H1 (cell line): ENCODE measurements around the gene SLCO4A1. TPM values are rescaled to one million over a fixed set of nuclear protein-coding genes. Genes with fewer than 3 reads are reported as not detected.

Experiments used
- CTCF ChIA-PET: fragments of 300-600 bp; sonication (Branson Sonifier 250); formaldehyde crosslinking; loops from one replicate; lab custom pipeline; 2021; ENCODE audit not compliant: partially characterized antibody; lab: Charles Lee
- POLR2A ChIA-PET: fragments of 300-600 bp; sonication (Branson Sonifier 250); formaldehyde crosslinking; loops from one replicate; lab custom pipeline; 2021; ENCODE audit warnings: inconsistent platforms; ENCODE audit not compliant: partially characterized antibody; lab: Charles Lee
- DNase-seq, 2 experiments: peaks; one replicate each; pipeline versions ENCODE4 v3.0.0 to v3.0.0-alpha.2; 2010 to 2022; ENCODE audit warnings: low spot score in 2 of 2, low read depth in 1 of 2, mixed read lengths in 1 of 2
- FAIRE-seq: peaks from 2 replicates; lab custom pipeline; 2011; peaks lifted over from hg19 to GRCh38; lab: Jason Lieb, UNC
- H2AFZ ChIP-seq: 2 replicates; pipeline ENCODE4 v1.8.1; 2012; ENCODE audit warnings: low read length, inconsistent platforms
- H2AK5ac ChIP-seq: 2 replicates; pipeline ENCODE4 v1.6.1; 2013; ENCODE audit warnings: low read depth, low read length
- H2BK120ac ChIP-seq: replicated peaks from 2 replicates; pipeline ENCODE3; 2013; ENCODE audit warnings: low read depth, low read length, inconsistent platforms
- H2BK12ac ChIP-seq: 2 replicates; pipeline ENCODE4 v1.6.1; 2013; ENCODE audit warnings: low read depth, low read length
- H2BK15ac ChIP-seq: 2 replicates; pipeline ENCODE4 v1.6.1; 2013; ENCODE audit warnings: low read length
- H2BK20ac ChIP-seq: 2 replicates; pipeline ENCODE4 v1.6.1; 2013; ENCODE audit warnings: low read length
- H2BK5ac ChIP-seq: 2 replicates; pipeline ENCODE4 v1.6.1; 2013; ENCODE audit warnings: low read depth, low read length
- H3K14ac ChIP-seq: 2 replicates; pipeline ENCODE4 v1.6.1; 2013; ENCODE audit warnings: inconsistent platforms; ENCODE audit not compliant: insufficient read length
- H3K18ac ChIP-seq: 2 replicates; pipeline ENCODE4 v1.6.1; 2013; ENCODE audit warnings: low read length; ENCODE audit errors: extremely low read depth
- H3K23ac ChIP-seq: 2 replicates; pipeline ENCODE4 v1.6.1; 2013; ENCODE audit warnings: inconsistent platforms; ENCODE audit not compliant: insufficient read length
- H3K23me2 ChIP-seq: 2 replicates; pipeline ENCODE4 v1.6.1; 2013; ENCODE audit warnings: low read depth, low read length
- H3K27ac ChIP-seq: 2 replicates; pipeline ENCODE4 v1.6.1; 2011; ENCODE audit warnings: low read depth, low read length, inconsistent platforms
- H3K27me3 ChIP-seq, 4 experiments: replicated peaks in 1 of 4; 1 replicate in 1 of 4; 2 replicates in 3 of 4; pipeline versions ENCODE4 v1.6.1 to v1.8.1; 2011 to 2013; ENCODE audit warnings: low read length in 3 of 4, mild to moderate bottlenecking in 3 of 4, inconsistent platforms in 2 of 4, mixed read lengths in 2 of 4, moderate library complexity in 1 of 4; ENCODE audit not compliant: control insufficient read depth in 3 of 4, insufficient read depth in 3 of 4; ENCODE audit errors: extremely low read depth in 1 of 4
- H3K36me3 ChIP-seq, 4 experiments: 2 replicates each; pipeline versions ENCODE4 v1.6.1 to v1.8.1; 2011 to 2013; ENCODE audit warnings: mild to moderate bottlenecking in 4 of 4, low read length in 3 of 4, moderate library complexity in 2 of 4, control low read depth in 1 of 4, inconsistent platforms in 1 of 4; ENCODE audit not compliant: insufficient read depth in 4 of 4, control insufficient read depth in 2 of 4
- H3K4ac ChIP-seq: replicated peaks from 2 replicates; pipeline ENCODE3; 2013; ENCODE audit warnings: low read length, low read depth, mixed read lengths, inconsistent platforms; ENCODE audit not compliant: insufficient read length
- H3K4me1 ChIP-seq, 4 experiments: replicated peaks in 1 of 4; 1 replicate in 1 of 4; 2 replicates in 3 of 4; pipeline versions ENCODE4 v1.6.1 to v1.8.1; 2011 to 2013; ENCODE audit warnings: low read length in 3 of 4, inconsistent platforms in 2 of 4, mixed read lengths in 1 of 4; ENCODE audit not compliant: insufficient read depth in 4 of 4, control insufficient read depth in 3 of 4
- H3K4me2 ChIP-seq, 2 experiments: 2 replicates each; pipeline versions ENCODE4 v1.6.1 to v1.8.1; 2011 to 2013; ENCODE audit warnings: low read depth in 2 of 2, low read length in 2 of 2, control low read depth in 1 of 2, inconsistent platforms in 1 of 2, mild to moderate bottlenecking in 1 of 2; ENCODE audit not compliant: insufficient read depth in 1 of 2
- H3K4me3 ChIP-seq, 4 experiments: fragments of 200-600, 300-600 bp in 1 of 4; sonication (generic), shearing (Covaris generic), sonication (Bioruptor Twin) in 1 of 4; 2 replicates each; pipeline versions ENCODE4 v1.5.1 to v1.8.1; 2011 to 2016; ENCODE audit warnings: low read length in 4 of 4, low read depth in 3 of 4, control low read depth in 2 of 4, inconsistent platforms in 2 of 4, mild to moderate bottlenecking in 2 of 4, mixed read lengths in 1 of 4, moderate library complexity in 1 of 4; ENCODE audit not compliant: insufficient read depth in 2 of 4; ENCODE audit errors: extremely low read depth in 1 of 4
- H3K56ac ChIP-seq: replicated peaks from 2 replicates; pipeline ENCODE3; 2013; ENCODE audit warnings: low read depth, mild to moderate bottlenecking, mixed read lengths, low read length, inconsistent platforms; ENCODE audit not compliant: insufficient read length
- H3K79me1 ChIP-seq: 2 replicates; pipeline ENCODE4 v1.6.1; 2013; ENCODE audit warnings: low read depth, low read length, control low read depth
- H3K79me2 ChIP-seq, 2 experiments: 2 replicates each; pipeline versions ENCODE4 v1.6.1 to v1.8.1; 2012 to 2013; ENCODE audit warnings: low read length in 2 of 2, mild to moderate bottlenecking in 2 of 2, inconsistent platforms in 1 of 2; ENCODE audit not compliant: insufficient read depth in 2 of 2, control insufficient read depth in 1 of 2
- H3K9ac ChIP-seq, 4 experiments: replicated peaks in 1 of 4; 1 replicate in 1 of 4; 2 replicates in 3 of 4; pipeline versions ENCODE4 v1.6.1 to v1.8.1; 2011 to 2013; ENCODE audit warnings: low read depth in 3 of 4, low read length in 3 of 4, control low read depth in 2 of 4, mild to moderate bottlenecking in 2 of 4, moderate library complexity in 2 of 4, inconsistent platforms in 1 of 4; ENCODE audit errors: extremely low read depth in 1 of 4
- H3K9me3 ChIP-seq, 2 experiments: 2 replicates each; pipeline versions ENCODE4 v1.6.1 to v1.8.1; 2012 to 2013; ENCODE audit warnings: mild to moderate bottlenecking in 2 of 2, moderate library complexity in 2 of 2, control low read depth in 1 of 2, inconsistent platforms in 1 of 2, low read depth in 1 of 2, low read length in 1 of 2, mixed read lengths in 1 of 2; ENCODE audit not compliant: insufficient read depth in 2 of 2
- H4K20me1 ChIP-seq, 2 experiments: replicated peaks in 1 of 2; 2 replicates each; pipeline versions ENCODE3 to v1.8.1; 2011 to 2013; ENCODE audit warnings: inconsistent platforms in 2 of 2, low read length in 2 of 2, mild to moderate bottlenecking in 1 of 2; ENCODE audit not compliant: insufficient read depth in 2 of 2, control insufficient read depth in 1 of 2
- H4K5ac ChIP-seq: 2 replicates; pipeline ENCODE4 v1.6.1; 2013; ENCODE audit warnings: low read length, low read depth, mixed read lengths, inconsistent platforms; ENCODE audit not compliant: insufficient read length
- H4K8ac ChIP-seq: 2 replicates; pipeline ENCODE4 v1.8.0; 2013; ENCODE audit warnings: mild to moderate bottlenecking, moderate library complexity, low read length, inconsistent platforms; ENCODE audit not compliant: insufficient read depth; ENCODE audit errors: extremely low read depth
- H4K91ac ChIP-seq: replicated peaks from 2 replicates; pipeline ENCODE3; 2013; ENCODE audit warnings: low read length, mixed read lengths, inconsistent platforms; ENCODE audit not compliant: insufficient read length
- CREB1 ChIP-seq: IDR thresholded peaks from 2 replicates; pipeline ENCODE4 v1.6.1; 2012; ENCODE audit warnings: inconsistent platforms
- POLR2A ChIP-seq, 2 experiments: IDR thresholded peaks; 1 replicate in 1 of 2; 2 replicates in 1 of 2; pipeline ENCODE4 v1.6.1; 2011; ENCODE audit warnings: low read depth in 2 of 2, low read length in 2 of 2, mild to moderate bottlenecking in 2 of 2; ENCODE audit errors: control extremely low read depth in 1 of 2
- RBBP5 ChIP-seq: IDR thresholded peaks from 2 replicates; pipeline ENCODE4 v1.7.1; 2012; ENCODE audit warnings: low read depth, mild to moderate bottlenecking, inconsistent platforms, low read length, moderate library complexity, borderline replicate concordance
- TAF1 ChIP-seq: IDR thresholded peaks from 2 replicates; pipeline ENCODE4 v1.6.1; 2011; ENCODE audit warnings: mild to moderate bottlenecking, low read depth, low read length
- TCF12 ChIP-seq: IDR thresholded peaks from 2 replicates; pipeline ENCODE4 v1.6.1; 2011; ENCODE audit warnings: low read depth, mild to moderate bottlenecking, low read length
- WGBS, 2 experiments: shearing (Covaris generic) in 1 of 2; methylation state at CpG; one replicate each; pipeline versions ENCODE4 v1.1.6 to v1.1.7; 2013 to 2015; ENCODE audit warnings: low lambda C conversion rate in 2 of 2, mixed read lengths in 2 of 2, inconsistent platforms in 1 of 2, low coverage in 1 of 2, missing lambda C conversion rate in 1 of 2; ENCODE audit not compliant: insufficient replicate concordance in 2 of 2, insufficient coverage in 1 of 2, insufficient read length in 1 of 2; ENCODE audit errors: extremely low coverage in 1 of 2, missing lambda C conversion rate in 1 of 2; 5-methylcytosine and 5-hydroxymethylcytosine counted together
- polyA plus RNA-seq, 7 experiments: library from polyadenylated mRNA; depleted of rRNA in 3 of 7; stranded (reverse) in 5 of 7; unstranded in 2 of 7; fragments of >200 nt in 5 of 7; fragments of 200-250 nt in 2 of 7; gene quantifications; 1 replicate in 5 of 7; 2 replicates in 1 of 7; 4 replicates in 1 of 7; pipeline versions ENCODE4 v1.2.1 to v1.2.3, GENCODE V29; 2011 to 2013; ENCODE audit warnings: missing spikeins in 2 of 7, mixed read lengths in 2 of 7
- total RNA-seq: library from RNA; stranded (reverse); fragmentation: NEBNext Ultra II Directional; extraction: Animal tissue kit (Norgen Biotek cat#: 25700); gene quantifications from 2 replicates; pipeline ENCODE4 v1.2.1, GENCODE V29; 2021

Gene SLCO4A1
- total and polyA plus RNA-seq, 2 of the 8 experiments (the other 6 are each of a cell fraction or from before 2014, with no cell fraction given) = 10.5 to 18.5 TPM

DNA sequence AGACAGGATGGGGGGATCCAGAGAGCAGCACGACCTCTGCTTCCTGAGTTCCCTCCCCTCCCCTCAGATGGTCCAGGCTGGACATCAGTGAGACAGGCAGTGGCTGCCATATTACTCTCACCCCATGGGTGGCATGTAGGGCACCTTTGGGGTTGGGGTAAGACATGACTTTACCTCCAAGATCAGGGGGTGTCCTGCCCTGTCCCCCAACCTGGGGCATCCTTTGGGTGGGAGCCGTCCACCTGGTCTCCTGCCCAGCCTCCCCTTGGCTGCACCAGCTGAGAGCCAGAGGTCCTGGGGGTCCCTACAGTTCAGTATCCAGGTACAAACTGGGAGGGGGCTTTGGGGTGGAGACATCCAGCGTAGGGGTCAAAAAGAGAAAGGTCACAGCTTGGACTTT is 48.7 kb upstream of the SLCO4A1 start:
- POLR2A ChIA-PET = no interaction called here
- no peak for TF ChIP-seq TAF1
- TF ChIP-seq RBBP5 = no peak
- no peak for TF ChIP-seq CREB1
- TF ChIP-seq TCF12 = no peak
- no peak for TF ChIP-seq POLR2A (IDR thresholded peaks at IDR 0.05; ENCODE audit: control extremely low read depth in 1 of 2, low read depth in 2 of 2, low read length in 2 of 2)

More for the DNA sequence above, 48.7 kb upstream of the SLCO4A1 start:
- no peak overlapping the region for H3K23ac ChIP-seq
- H3K4me2 ChIP-seq = no peak overlapping the region
- no peaks in the 10 kb centered on the region for H3K36me3 ChIP-seq
- H2BK15ac ChIP-seq = no peak overlapping the region
- H2BK5ac ChIP-seq = no peak overlapping the region
- H2AK5ac ChIP-seq = no peak overlapping the region
- H2BK20ac ChIP-seq = 0 out of 2 replicates have a peak overlapping the region, but pooled peaks have one; percentile 18
- H3K79me2 ChIP-seq = no peaks in the 10 kb centered on the region
- no peak overlapping the region for H2AFZ ChIP-seq
- FAIRE-seq (no peak), DNase-seq (no peak)
- no peaks in the 10 kb centered on the region; a peak in 2 of 7 replicates for H3K4me1 ChIP-seq
- no peaks in the 10 kb centered on the region; a peak in 1 of 7 replicates for H3K27me3 ChIP-seq
- no peak overlapping the region for H3K4me3 ChIP-seq
- H3K14ac ChIP-seq = no peak overlapping the region
- H4K91ac ChIP-seq = no peak overlapping the region
- H3K23me2 ChIP-seq = peaks cover 3% of the 10 kb centered on the region
- H2BK12ac ChIP-seq = no peak overlapping the region
- no peak overlapping the region for H2BK120ac ChIP-seq
- H3K9ac ChIP-seq = no peak overlapping the region
- no peak overlapping the region for H3K56ac ChIP-seq
- no peaks in the 10 kb centered on the region for H3K79me1 ChIP-seq
- 81% methylated on average over 3 of the region's 3 CpGs; no CpG with 5 or more reads in 1 of the 2 experiments for WGBS, 2 experiments
- H3K27ac ChIP-seq = no peak overlapping the region
- H3K9me3 ChIP-seq = no peaks in the 10 kb centered on the region
- H4K8ac ChIP-seq = no peak overlapping the region
- CTCF ChIA-PET = interaction anchor here (0.5 to 1.6 kb wide), 8 partner anchors 13 to 1277 kb away, joined by 3 to 6 read pairs (median 3); no protein-coding TSS in a partner anchor
- H3K18ac ChIP-seq = no peak overlapping the region; the same call in 1 of the 2 replicates
- H4K5ac ChIP-seq = no peak overlapping the region
- peaks cover 0 to 10% of the 10 kb centered on the region in 2 experiments for H4K20me1 ChIP-seq
- H3K4ac ChIP-seq = no peak overlapping the region
